ENCODE data around the gene CSTF2T.

- TF ChIP-seq CTCF (IDR thresholded peaks at IDR 0.05; ENCODE audit: low read depth, low read length) = no peak
- no peak for TF ChIP-seq EZH2phosphoT487 (IDR thresholded peaks at IDR 0.05; ENCODE audit: low read depth)
These were observed 44.5 kb downstream of the CSTF2T start for GRCh38 chr10:51654918-51655317.
